Kasumi-1 (cell line): ENCODE data around the gene SLC48A1.
"Not testable (repeated sequence)": the region's sequence is repeated elsewhere in the genome, so short reads cannot be mapped to it uniquely, and the experiment has no call there.

ENCODE experiments used
- DNase-seq, 2 experiments: peaks; one replicate each; lab custom pipeline; 2025; lab: John Stamatoyannopoulos, UW

SLC48A1 gene

GRCh38 chr12:47811581-47812484 lies 38.8 kb downstream of the SLC48A1 start:
- DNase-seq, result no peak

- peak; percentile 92 to 95 for DNase-seq
These were observed 39.9 kb downstream of the SLC48A1 start for GRCh38 chr12:47812797-47813510.

- peak; percentile 71 to 74 for DNase-seq
These were observed 40.6 kb downstream of the SLC48A1 start for GRCh38 chr12:47813511-47814196.

GRCh38 chr12:47814539-47815170 lies 41.6 kb downstream of the SLC48A1 start:
- DNase-seq, result no peak

- not testable (repeated sequence) for DNase-seq
These were observed 42.4 kb downstream of the SLC48A1 start for GRCh38 chr12:47815447-47815846.

- no peak for DNase-seq
These were observed 43.6 kb downstream of the SLC48A1 start for GRCh38 chr12:47816403-47817271.

- DNase-seq, result peak in 1 of 2 experiments; percentile 25
These were observed 44.4 kb downstream of the SLC48A1 start for GRCh38 chr12:47817272-47818006.

GRCh38 chr12:47818007-47818376 lies 45.0 kb downstream of the SLC48A1 start:
- DNase-seq, result no peak

GRCh38 chr12:47818467-47819137 lies 45.6 kb downstream of the SLC48A1 start:
- DNase-seq, result no peak

- DNase-seq, result no peak
These were observed 46.3 kb downstream of the SLC48A1 start for GRCh38 chr12:47819138-47819895.

GRCh38 chr12:47819896-47820630 lies 47.0 kb downstream of the SLC48A1 start, which contains the start of gene HDAC7:
Gene HDAC7 (minus strand): TSS chr12:47819903. CDS start chr12:47819785, 118 bp downstream.
- DNase-seq, result peak; percentile 67 to 70

GRCh38 chr12:47820631-47821345 lies 47.8 kb downstream of the SLC48A1 start:
- peak; percentile 53 to 71 for DNase-seq

GRCh38 chr12:47821346-47821706 lies 48.3 kb downstream of the SLC48A1 start:
- DNase-seq, result no peak

- no peak for DNase-seq
These were observed 49.4 kb downstream of the SLC48A1 start for GRCh38 chr12:47822401-47822800.

GRCh38 chr12:47822863-47823262 lies 49.8 kb downstream of the SLC48A1 start:
- no peak for DNase-seq

GRCh38 chr12:47823422-47824086 lies 50.5 kb downstream of the SLC48A1 start:
- DNase-seq, result no peak

GRCh38 chr12:47824198-47824597 lies 51.2 kb downstream of the SLC48A1 start:
- no peak for DNase-seq
